ENCODE data around the gene TBXAS1.

DNA sequence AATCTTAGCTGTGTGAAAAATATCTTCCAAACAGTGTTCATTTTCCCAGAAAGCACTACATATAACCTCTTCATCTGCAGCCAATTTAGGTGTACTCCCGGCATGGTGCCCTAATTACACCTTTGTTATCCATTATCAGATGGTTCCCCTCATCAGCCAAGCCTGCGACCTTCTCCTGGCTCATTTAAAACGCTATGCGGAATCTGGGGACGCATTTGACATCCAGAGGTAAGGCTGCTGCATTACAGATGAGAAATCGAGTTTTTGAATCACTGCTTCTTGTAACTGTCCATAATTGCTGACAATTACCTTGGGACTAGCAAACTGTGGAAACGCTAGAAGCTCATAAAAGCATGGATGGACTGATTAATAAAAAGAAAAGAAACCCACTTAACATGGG is 124.2 kb downstream of the TBXAS1 start:
- TF ChIP-seq, protein P1, sequence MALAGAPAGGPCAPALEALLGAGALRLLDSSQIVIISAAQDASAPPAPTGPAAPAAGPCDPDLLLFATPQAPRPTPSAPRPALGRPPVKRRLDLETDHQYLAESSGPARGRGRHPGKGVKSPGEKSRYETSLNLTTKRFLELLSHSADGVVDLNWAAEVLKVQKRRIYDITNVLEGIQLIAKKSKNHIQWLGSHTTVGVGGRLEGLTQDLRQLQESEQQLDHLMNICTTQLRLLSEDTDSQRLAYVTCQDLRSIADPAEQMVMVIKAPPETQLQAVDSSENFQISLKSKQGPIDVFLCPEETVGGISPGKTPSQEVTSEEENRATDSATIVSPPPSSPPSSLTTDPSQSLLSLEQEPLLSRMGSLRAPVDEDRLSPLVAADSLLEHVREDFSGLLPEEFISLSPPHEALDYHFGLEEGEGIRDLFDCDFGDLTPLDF (CRISPR knock-in tag; IDR thresholded peaks at IDR 0.05): no peak
- TF ChIP-seq CBFB (CRISPR knock-in tag; IDR thresholded peaks at IDR 0.05; ENCODE audit: low read depth): no peak

Data from WTC11 (cell line).